Subcutaneous adipose tissue (tissue), 4 donors: ENCODE results near the gene GBX1. TPM values are rescaled to one million over a fixed set of nuclear protein-coding genes. Genes with fewer than 3 reads are reported as not detected.

Source experiments
- total RNA-seq, 4 donors: library from RNA; depleted of rRNA; stranded (reverse); fragments of >200 nt; gene quantifications; one replicate each; pipeline ENCODE4 v1.1.0, GENCODE V29; 2016
- TF ChIP-seq, protein P1 (sequence below): fragments of 450-650 bp; IDR thresholded peaks from one replicate; pipeline ENCODE4 v1.5.1; 2016; ENCODE audit warnings: low read depth, mild to moderate bottlenecking, control low read depth, antibody characterized with exemption, moderate library complexity

Gene GBX1
- total RNA-seq, 4 donors from 2014 or later = not detected

DNA sequence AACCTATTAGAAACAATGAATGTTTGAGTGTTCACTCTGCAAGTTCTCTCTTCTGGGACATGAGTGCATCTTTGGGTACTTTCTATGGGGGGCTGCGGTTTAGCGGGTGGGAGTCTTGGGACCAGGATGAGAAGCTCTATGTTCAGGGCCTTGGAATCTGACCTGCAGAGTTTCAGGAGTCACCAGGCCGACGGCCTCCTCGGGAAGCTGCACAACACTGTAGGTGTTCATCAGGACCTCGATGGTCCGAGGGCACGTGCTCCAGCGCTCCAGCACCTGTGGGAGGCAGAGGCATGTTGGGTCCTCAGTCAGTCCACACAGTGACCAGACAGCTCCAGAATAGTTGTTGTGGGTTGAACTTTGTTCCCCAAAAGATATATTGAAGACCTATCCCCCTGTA, 8.9 kb upstream of the GBX1 start:
- TF ChIP-seq, protein P1, sequence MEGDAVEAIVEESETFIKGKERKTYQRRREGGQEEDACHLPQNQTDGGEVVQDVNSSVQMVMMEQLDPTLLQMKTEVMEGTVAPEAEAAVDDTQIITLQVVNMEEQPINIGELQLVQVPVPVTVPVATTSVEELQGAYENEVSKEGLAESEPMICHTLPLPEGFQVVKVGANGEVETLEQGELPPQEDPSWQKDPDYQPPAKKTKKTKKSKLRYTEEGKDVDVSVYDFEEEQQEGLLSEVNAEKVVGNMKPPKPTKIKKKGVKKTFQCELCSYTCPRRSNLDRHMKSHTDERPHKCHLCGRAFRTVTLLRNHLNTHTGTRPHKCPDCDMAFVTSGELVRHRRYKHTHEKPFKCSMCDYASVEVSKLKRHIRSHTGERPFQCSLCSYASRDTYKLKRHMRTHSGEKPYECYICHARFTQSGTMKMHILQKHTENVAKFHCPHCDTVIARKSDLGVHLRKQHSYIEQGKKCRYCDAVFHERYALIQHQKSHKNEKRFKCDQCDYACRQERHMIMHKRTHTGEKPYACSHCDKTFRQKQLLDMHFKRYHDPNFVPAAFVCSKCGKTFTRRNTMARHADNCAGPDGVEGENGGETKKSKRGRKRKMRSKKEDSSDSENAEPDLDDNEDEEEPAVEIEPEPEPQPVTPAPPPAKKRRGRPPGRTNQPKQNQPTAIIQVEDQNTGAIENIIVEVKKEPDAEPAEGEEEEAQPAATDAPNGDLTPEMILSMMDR = no peak

DNA sequence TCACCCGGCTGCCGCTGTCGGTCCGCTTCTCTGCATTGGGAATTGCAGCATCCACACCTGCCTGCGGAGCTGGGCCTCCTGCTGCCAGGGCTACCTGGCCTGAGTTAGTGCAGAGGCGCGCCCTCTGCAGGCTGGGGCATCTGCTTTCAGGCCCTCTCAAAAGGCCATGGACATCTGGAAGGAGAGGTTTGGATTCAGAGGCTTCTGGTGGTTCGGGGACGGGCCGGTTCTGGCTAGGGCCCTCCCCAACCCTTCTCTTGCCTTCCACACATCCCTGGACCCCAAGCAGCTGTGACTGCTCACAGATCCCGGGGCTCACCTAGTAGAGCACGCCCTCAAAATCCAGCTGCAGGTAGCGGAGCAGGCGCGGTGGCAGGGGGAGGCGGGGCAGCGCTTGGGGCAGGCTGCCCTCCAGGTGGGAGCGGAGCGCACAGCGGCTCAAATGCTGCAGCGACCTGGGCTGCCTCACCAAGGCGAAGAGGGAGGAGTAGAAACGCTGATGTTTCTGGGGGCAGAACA, 8.4 kb upstream of the GBX1 start:
- TF ChIP-seq, protein P1 = no peak

DNA sequence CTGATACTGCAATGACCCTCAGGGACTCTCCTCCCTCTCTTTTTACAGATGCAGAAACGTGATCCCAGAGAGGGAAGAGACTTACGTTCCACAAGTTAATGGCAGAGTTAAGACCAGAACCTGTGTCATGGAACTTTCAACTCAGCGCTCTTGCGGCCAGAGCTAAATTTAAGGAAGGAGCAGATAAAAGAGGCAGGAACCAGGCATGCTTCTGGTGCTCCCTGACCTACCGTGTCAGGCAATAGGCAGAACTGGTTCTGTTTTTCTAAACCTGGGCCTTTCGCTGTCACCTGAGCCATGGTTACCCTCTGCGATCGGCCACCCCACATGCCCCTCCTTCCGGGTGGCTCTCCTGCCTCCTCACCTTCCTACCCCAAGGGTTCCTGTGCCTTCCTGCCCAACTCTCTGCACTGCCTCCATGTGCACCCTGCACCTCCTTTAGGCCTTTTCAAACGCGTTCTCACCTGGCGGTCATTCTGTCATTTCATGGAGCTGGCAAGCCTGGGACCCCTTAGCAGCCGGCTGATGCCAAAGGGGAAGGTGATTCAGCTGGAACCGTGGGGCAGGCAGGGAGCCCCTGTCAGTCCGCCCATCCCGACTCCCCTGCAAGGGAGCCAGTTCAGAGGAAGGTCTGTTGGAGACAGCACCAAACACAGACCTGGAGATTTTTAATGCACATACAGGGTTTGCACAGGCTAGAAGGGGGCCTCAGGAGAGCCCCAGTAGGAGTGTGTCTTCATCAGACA, 7.7 kb upstream of the GBX1 start:
- TF ChIP-seq, protein P1 = no peak

DNA sequence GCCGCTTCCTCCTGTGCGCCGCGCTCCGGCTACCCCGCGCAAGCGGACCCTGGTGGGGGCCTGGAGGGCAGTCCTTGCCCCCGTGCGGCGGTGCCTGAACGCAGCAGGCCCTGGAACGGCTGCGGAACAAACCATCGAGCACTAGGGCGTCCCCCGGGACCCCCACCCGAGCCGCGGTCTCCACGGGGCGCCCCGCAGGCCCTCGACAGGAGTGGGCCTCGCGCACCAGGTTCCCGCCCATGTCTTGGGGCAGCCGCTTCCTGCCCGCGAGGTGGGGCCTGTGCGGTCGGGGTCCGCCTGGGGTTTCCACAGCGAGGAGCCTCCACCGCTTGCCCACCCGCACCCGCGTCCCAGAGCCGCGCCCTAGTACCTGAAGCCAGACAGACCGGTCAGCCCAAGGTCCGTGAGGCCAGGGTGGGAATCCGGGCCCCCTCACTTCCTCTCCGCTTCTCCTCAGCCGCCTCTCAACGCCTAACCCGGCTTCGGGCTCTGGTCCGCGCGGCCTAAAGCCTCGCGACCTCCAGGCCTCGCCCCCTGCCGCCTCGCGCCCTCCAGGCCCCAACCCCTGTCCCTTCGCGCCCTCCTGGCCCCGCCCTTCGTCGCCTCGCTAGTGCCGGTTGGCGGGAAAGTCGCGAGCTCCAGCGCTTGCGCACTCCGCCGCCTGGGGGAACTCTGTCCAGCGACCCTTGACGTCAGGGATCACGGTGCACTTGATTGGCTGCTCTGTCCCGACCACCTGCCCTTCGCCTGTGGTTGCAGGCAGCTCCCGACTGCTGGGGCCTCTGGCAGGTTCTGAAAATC, 7.0 kb upstream of the GBX1 start:
- TF ChIP-seq, protein P1 = no peak

DNA sequence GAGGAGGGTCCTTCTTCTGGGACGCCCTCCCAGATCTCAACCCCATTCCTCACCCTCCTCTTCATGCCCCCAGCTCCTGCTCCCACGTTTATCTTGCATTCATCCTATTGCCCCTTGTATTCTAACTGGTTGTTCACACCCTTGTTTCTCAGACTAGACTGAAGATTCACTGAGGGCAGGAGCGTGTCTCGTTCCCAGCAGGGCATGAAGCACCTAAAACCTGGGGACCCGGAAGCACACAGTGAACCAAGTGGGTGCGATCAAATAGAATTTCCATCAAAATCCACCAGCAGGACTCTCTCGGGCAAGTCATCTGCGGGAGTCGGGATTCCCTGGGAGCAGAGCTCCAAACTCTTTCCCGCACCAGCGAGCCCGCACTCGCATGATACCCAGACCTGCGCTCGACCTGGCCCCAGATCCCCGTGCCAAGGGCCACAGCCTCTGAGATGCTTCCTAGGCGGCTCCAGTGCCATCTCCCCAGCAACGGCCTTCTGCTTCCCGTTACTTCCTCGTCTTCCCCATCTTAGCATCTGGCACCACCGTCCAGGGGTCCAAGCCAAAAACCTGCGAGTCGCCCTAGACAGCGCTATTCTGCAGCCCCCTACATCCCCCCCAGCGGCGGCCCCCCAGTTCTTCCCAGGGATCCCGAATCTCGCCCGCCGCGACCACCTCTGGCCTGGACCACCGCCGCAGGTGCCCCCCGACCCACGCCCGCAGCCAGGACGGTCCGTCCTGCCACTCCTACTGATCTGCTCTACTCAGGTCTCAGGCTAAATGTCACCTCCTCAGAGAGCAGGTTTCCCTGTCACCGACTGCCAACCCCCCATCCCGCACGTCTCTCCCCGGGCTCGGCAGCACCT, 6.1 kb upstream of the GBX1 start:
- TF ChIP-seq, protein P1 = no peak

DNA sequence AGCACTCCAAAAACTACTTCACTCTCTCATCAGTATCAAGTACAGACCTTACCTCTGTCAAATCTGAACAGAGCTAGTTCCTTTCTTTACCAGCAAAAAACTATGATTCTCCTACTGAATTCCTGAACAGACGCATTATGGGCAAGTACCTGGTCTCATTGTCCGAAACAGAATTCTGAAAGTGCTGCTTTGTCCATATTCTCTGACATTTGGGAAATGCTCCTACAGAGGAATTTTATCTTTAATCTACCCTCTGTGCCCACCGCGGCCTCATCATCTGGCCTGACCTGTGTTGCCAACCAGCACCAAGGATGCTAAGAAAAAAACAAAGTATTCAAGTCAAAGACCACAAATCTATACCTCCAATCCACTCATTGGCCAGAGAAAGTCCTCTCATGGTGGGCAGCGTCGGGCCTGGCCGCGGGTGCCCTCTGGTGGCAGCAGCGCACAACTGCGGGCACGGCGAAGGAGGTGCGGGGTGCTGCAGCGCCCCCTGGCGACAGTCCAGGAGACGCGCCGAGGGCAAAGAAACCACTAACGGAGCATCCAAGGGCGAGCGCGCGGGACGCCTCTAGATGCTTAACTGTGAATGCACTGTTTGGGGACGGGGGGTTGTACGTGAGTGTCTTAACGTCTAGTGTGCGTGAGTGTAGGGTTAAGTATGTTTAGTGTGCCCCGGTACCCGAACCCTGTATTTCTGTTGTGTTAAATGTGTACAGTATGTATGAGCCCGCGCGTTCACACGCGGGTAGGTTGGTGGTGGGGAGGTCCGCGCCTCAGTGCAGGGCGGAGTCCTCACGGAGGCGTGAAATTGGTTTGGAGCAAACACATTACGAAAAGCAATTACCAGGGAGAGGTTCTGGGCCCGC, 5.0 kb upstream of the GBX1 start:
- TF ChIP-seq, protein P1 = no peak
